ENCODE measurements around the gene SLC5A4.

GRCh38 chr22:32216911-32217310 lies 38.2 kb downstream of the SLC5A4 start:
- TF ChIP-seq GABPA (IDR thresholded peaks at IDR 0.05; ENCODE audit: low read depth): no peak
- TF ChIP-seq ZZZ3 (IDR thresholded peaks at IDR 0.05; ENCODE audit: control insufficient read depth, insufficient read length, low read depth): no peak
